Measurements from ENCODE around the gene GADD45A. TPM values are rescaled to one million over a fixed set of nuclear protein-coding genes. Genes with fewer than 3 reads are reported as not detected.

Gene GADD45A
- total RNA-seq, 1 donor from 2014 or later = 28.6 TPM

DNA sequence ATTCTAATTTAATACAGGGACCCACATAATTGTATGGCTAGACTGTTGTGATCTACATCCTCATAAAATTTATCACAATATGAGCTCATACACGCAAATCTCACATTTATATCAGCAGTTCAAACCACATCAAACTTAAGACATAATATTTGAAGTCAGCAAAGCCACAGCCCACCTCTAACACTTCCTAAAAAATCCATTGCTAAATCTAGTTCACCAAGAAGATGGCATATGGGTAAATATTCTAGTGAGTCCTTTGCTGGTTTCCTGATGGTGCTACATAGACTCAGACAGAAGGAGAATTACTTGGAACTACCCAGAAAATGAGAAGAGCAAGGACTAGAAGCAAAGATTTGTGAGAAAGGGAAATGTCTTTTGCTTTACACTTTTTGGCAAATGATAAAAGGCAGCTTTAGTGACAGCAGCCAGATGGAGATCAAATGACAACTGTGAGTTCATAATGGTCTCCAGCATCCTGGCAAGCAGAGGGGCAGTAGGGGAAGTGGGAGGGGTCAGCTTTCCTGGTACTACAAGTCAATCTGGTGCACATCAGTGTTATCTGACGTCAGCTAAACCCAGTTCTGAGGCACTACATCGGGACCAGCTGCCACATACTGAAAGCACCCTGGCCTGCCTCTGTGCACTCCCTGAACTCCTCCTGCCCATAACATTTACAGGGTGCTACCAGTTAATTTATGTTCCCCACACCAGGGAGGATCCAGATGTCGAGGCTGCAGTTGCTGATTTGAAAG, 10.6 kb upstream of the GADD45A start:
- H3K27ac Mint-ChIP-seq = no peak overlapping the region

DNA sequence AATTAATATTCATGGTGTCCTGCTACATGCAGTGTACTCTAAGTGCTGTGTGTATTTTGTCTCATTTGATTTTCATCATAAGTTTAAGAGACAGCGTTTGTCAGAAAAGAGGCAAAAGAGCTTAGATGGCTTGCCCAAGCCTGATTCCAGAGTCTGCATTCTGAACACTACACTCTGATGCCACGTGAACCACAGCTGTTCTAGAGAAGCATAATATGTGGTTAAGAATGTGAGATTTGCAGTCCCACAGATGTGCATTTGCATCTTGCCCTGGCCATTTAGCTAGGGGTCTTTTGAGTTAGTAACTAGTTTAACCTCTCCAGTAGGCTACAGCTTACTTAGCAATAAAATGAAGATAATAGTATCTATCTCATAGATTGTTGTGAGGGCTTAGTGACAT, 9.2 kb upstream of the GADD45A start:
- no peaks in the 10 kb centered on the region for H3K27me3 ChIP-seq
- H3K4me2 ChIP-seq = no peak overlapping the region
- no peak overlapping the region for H3K9ac ChIP-seq
- H2AFZ ChIP-seq (replicated peaks) = no peak overlapping the region
- no peak overlapping the region for H3K27ac ChIP-seq
- TF ChIP-seq, protein P1, sequence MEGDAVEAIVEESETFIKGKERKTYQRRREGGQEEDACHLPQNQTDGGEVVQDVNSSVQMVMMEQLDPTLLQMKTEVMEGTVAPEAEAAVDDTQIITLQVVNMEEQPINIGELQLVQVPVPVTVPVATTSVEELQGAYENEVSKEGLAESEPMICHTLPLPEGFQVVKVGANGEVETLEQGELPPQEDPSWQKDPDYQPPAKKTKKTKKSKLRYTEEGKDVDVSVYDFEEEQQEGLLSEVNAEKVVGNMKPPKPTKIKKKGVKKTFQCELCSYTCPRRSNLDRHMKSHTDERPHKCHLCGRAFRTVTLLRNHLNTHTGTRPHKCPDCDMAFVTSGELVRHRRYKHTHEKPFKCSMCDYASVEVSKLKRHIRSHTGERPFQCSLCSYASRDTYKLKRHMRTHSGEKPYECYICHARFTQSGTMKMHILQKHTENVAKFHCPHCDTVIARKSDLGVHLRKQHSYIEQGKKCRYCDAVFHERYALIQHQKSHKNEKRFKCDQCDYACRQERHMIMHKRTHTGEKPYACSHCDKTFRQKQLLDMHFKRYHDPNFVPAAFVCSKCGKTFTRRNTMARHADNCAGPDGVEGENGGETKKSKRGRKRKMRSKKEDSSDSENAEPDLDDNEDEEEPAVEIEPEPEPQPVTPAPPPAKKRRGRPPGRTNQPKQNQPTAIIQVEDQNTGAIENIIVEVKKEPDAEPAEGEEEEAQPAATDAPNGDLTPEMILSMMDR (IDR thresholded peaks at IDR 0.05) = no peak
- no peak for TF ChIP-seq EZH2phosphoT487 (IDR thresholded peaks at IDR 0.05)
- TF ChIP-seq EZH2 (IDR thresholded peaks at IDR 0.05) = no peak
- Mint-ChIP-seq H3K27me3 (ENCODE audit: insufficient read depth, low read depth) (no peaks in the 10 kb centered on the region), H3K27ac (no peak overlapping the region), H3K4me3 (no peak overlapping the region), H3K36me3 (no peaks in the 10 kb centered on the region), H3K9me3 (no peaks in the 10 kb centered on the region), H3K4me1 (peaks cover 22% of the 10 kb centered on the region)
- H4K20me1 ChIP-seq (ENCODE audit: low read depth) = no peaks in the 10 kb centered on the region
- no peaks in the 10 kb centered on the region for H3K36me3 ChIP-seq
- no peak for DNase-seq (ENCODE audit: low spot score)
- no peak overlapping the region for H3K4me3 ChIP-seq
- H3K4me1 ChIP-seq = peaks cover 7% of the 10 kb centered on the region
- H3K9me3 ChIP-seq (ENCODE audit: low read depth) = no peaks in the 10 kb centered on the region
- H3K79me2 ChIP-seq (ENCODE audit: low read depth) = no peaks in the 10 kb centered on the region
- no peaks in the 10 kb centered on the region for H3F3A ChIP-seq (ENCODE audit: low read depth)

More for the DNA sequence above, 10.6 kb upstream of the GADD45A start:
- Histone ChIP-seq H3K4me2 (no peak overlapping the region), H2AFZ (replicated peaks) (peak overlapping the region; percentile 38), H3K79me2 (ENCODE audit: low read depth) (no peaks in the 10 kb centered on the region), H3K9ac (no peak overlapping the region), H3K4me3 (no peak overlapping the region), H4K20me1 (ENCODE audit: low read depth) (no peaks in the 10 kb centered on the region), H3K9me3 (ENCODE audit: low read depth) (no peaks in the 10 kb centered on the region), H3F3A (ENCODE audit: low read depth) (no peaks in the 10 kb centered on the region), H3K27me3 (peaks cover 7% of the 10 kb centered on the region), H3K27ac (no peak overlapping the region), H3K36me3 (no peaks in the 10 kb centered on the region), H3K4me1 (peaks cover 7% of the 10 kb centered on the region)
- Mint-ChIP-seq H3K36me3 (no peaks in the 10 kb centered on the region), H3K9me3 (no peaks in the 10 kb centered on the region), H3K4me3 (no peak overlapping the region), H3K4me1 (peaks cover 22% of the 10 kb centered on the region), H3K27me3 (ENCODE audit: insufficient read depth, low read depth) (peaks cover 2% of the 10 kb centered on the region)
- TF ChIP-seq, protein P1 (IDR thresholded peaks at IDR 0.05) = no peak
- TF ChIP-seq EZH2phosphoT487 (IDR thresholded peaks at IDR 0.05) (no peak), EZH2 (IDR thresholded peaks at IDR 0.05) (no peak)
- DNase-seq (ENCODE audit: low spot score) = peak; percentile 43

DNA sequence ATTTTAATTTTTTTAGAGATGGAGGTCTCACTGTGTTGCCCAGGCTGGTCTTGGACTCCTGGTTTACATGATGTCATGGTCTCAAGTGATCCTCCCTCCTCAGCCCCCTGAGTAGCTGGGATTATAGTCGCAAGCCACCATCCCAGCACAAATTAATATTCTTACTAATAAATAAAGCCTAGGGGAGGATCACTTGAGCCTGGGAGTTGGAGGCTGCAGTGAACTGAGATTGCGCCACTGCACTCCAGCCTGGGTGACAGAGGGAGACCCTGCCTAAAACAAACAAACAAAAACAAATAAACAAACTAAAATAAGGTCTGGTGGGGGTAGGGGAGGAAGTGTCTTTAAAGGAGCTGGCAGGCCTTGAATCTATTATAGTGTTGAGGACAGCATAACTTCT, 8.7 kb upstream of the GADD45A start:
- Histone ChIP-seq H3K4me1 (peaks cover 7% of the 10 kb centered on the region), H3K27me3 (no peaks in the 10 kb centered on the region), H3K9ac (no peak overlapping the region), H3K27ac (no peak overlapping the region), H3K4me3 (no peak overlapping the region), H2AFZ (replicated peaks) (no peak overlapping the region), H3F3A (ENCODE audit: low read depth) (no peaks in the 10 kb centered on the region), H4K20me1 (ENCODE audit: low read depth) (no peaks in the 10 kb centered on the region), H3K4me2 (no peak overlapping the region), H3K9me3 (ENCODE audit: low read depth) (no peaks in the 10 kb centered on the region), H3K36me3 (no peaks in the 10 kb centered on the region), H3K79me2 (ENCODE audit: low read depth) (no peaks in the 10 kb centered on the region)
- no peak for TF ChIP-seq EZH2 (IDR thresholded peaks at IDR 0.05)
- TF ChIP-seq EZH2phosphoT487 (IDR thresholded peaks at IDR 0.05) = no peak
- TF ChIP-seq, protein P1 (IDR thresholded peaks at IDR 0.05) = no peak
- no peak for DNase-seq (ENCODE audit: low spot score)
- Mint-ChIP-seq H3K4me1 (peaks cover 22% of the 10 kb centered on the region), H3K27ac (no peak overlapping the region), H3K36me3 (no peaks in the 10 kb centered on the region), H3K27me3 (ENCODE audit: insufficient read depth, low read depth) (no peaks in the 10 kb centered on the region), H3K4me3 (peak overlapping the region; percentile 20), H3K9me3 (no peaks in the 10 kb centered on the region)
